HepG2 (cell line): Measurements from ENCODE around the gene SP3. TPM values are rescaled to one million over a fixed set of nuclear protein-coding genes. Genes with fewer than 3 reads are reported as not detected.

Source experiments
- BCL6 ChIP-seq: IDR thresholded peaks from 2 replicates; pipeline ENCODE4 v1.6.1; 2016; ENCODE audit warnings: missing genetic modification reagents, missing compliant biosample characterization
- CBFB ChIP-seq: sonication (generic); formaldehyde crosslinking; IDR thresholded peaks from 2 replicates; pipeline ENCODE4 v1.4.0; 2020; ENCODE audit warnings: missing genetic modification reagents
- CC2D1A ChIP-seq: sonication (generic); formaldehyde crosslinking; IDR thresholded peaks from 2 replicates; pipeline ENCODE4 v1.8.1; 2023; ENCODE audit warnings: mild to moderate bottlenecking, missing genetic modification reagents
- DR1 ChIP-seq: sonication (generic); formaldehyde crosslinking; IDR thresholded peaks from 2 replicates; pipeline ENCODE4 v1.8.0; 2021; ENCODE audit warnings: mild to moderate bottlenecking, missing genetic modification reagents, inconsistent platforms
- ELF3 ChIP-seq: IDR thresholded peaks from 2 replicates; pipeline ENCODE4 v1.6.1; 2016; ENCODE audit warnings: missing genetic modification reagents, missing compliant biosample characterization
- FOXA3 ChIP-seq: IDR thresholded peaks from 2 replicates; pipeline ENCODE4 v1.6.1; 2016; ENCODE audit warnings: missing genetic modification reagents, missing compliant biosample characterization
- GRHL1 ChIP-seq: sonication (generic); formaldehyde crosslinking; conservative IDR thresholded peaks from 2 replicates; pipeline ENCODE4 v1.8.0; 2022; ENCODE audit warnings: missing genetic modification reagents
- ISL2 ChIP-seq: sonication (generic); formaldehyde crosslinking; IDR thresholded peaks from 2 replicates; pipeline ENCODE4 v1.5.0; 2020; ENCODE audit warnings: missing genetic modification reagents
- NFAT5 ChIP-seq: sonication (generic); formaldehyde crosslinking; IDR thresholded peaks from 2 replicates; pipeline ENCODE4 v1.4.0; 2020; ENCODE audit warnings: missing genetic modification reagents
- PAF1 ChIP-seq: IDR thresholded peaks from 2 replicates; pipeline ENCODE4 v1.6.1; 2016; ENCODE audit warnings: missing genetic modification reagents, missing compliant biosample characterization
- PHF21A ChIP-seq: sonication (generic); formaldehyde crosslinking; IDR thresholded peaks from 2 replicates; pipeline ENCODE4 v1.5.0; 2020; ENCODE audit warnings: mild to moderate bottlenecking, missing genetic modification reagents
- ZFP36L2 ChIP-seq: sonication (generic); formaldehyde crosslinking; IDR thresholded peaks from 2 replicates; pipeline ENCODE4 v1.4.0; 2020; ENCODE audit warnings: missing genetic modification reagents
- ZNF232 ChIP-seq: sonication (generic); formaldehyde crosslinking; IDR thresholded peaks from 2 replicates; pipeline ENCODE4 v1.4.0; 2020; ENCODE audit warnings: missing genetic modification reagents, borderline replicate concordance
- ZNF292 ChIP-seq: sonication (generic); formaldehyde crosslinking; IDR thresholded peaks from 2 replicates; pipeline ENCODE4 v1.8.1; 2022; ENCODE audit warnings: mild to moderate bottlenecking, low read depth, missing genetic modification reagents, borderline replicate concordance
- ZNF317 ChIP-seq: sonication (generic); formaldehyde crosslinking; IDR thresholded peaks from 2 replicates; pipeline ENCODE4 v1.5.0; 2020; ENCODE audit warnings: mild to moderate bottlenecking, missing genetic modification reagents
- ZNF549 ChIP-seq: sonication (generic); formaldehyde crosslinking; IDR thresholded peaks from 2 replicates; pipeline ENCODE4 v1.5.0; 2020; ENCODE audit warnings: missing genetic modification reagents
- ZNF737 ChIP-seq: sonication (generic); formaldehyde crosslinking; IDR thresholded peaks from 2 replicates; pipeline ENCODE4 v1.5.0; 2020; ENCODE audit warnings: missing genetic modification reagents, mild to moderate bottlenecking, borderline replicate concordance
- ZNF776 ChIP-seq: sonication (generic); formaldehyde crosslinking; IDR thresholded peaks from 2 replicates; pipeline ENCODE4 v1.4.0; 2020; ENCODE audit warnings: mild to moderate bottlenecking, missing genetic modification reagents
- polyA plus RNA-seq, 8 experiments: library from polyadenylated mRNA; depleted of rRNA in 3 of 8; stranded (reverse) in 7 of 8; unstranded in 1 of 8; fragments of >200 nt; fragmentation: Illumina TruSeq in 4 of 8; extraction: Trizol in 4 of 8; gene quantifications; 2 replicates each; pipeline versions ENCODE4 v1.2.1 to v1.2.3, GENCODE V29; 2011 to 2016; ENCODE audit warnings: low read depth in 4 of 8, missing spikeins in 1 of 8, mixed read lengths in 1 of 8; ENCODE audit not compliant: insufficient read depth in 1 of 8
- total RNA-seq, 5 experiments: library from RNA; depleted of rRNA; stranded (reverse); fragments of >200 nt; fragmentation: Illumina TruSeq; extraction: Trizol; gene quantifications; 2 replicates each; pipeline ENCODE4 v1.2.3, GENCODE V29; 2016; ENCODE audit warnings: low read depth in 1 of 5

SP3 gene
- total and polyA plus RNA-seq, 2 of the 13 experiments (the other 11 are each of a cell fraction or from before 2014, with no cell fraction given): 57.3 to 132 TPM

GRCh38 chr2:173966274-173967098 lies 1.3 kb upstream of the SP3 start (continued):
- no peak for TF ChIP-seq GRHL1 (CRISPR knock-in tag)
- no peak; the same call in 1 of the 2 replicates for TF ChIP-seq PHF21A (CRISPR knock-in tag)
- no peak for TF ChIP-seq ZNF232
- peak; percentile 94 for TF ChIP-seq CBFB
- peak; percentile 49; the same call in 1 of the 2 replicates for TF ChIP-seq ZNF292
- TF ChIP-seq ISL2: peak; percentile 88
- peak; percentile 70 for TF ChIP-seq FOXA3 (CRISPR knock-in tag)
- no peak for TF ChIP-seq ZNF737
- TF ChIP-seq ZNF776: no peak
- 0 out of 2 replicates have a peak, but pooled peaks have one; percentile 22 for TF ChIP-seq ZNF317 (CRISPR knock-in tag)
- no peak for TF ChIP-seq ZNF549
- TF ChIP-seq ELF3 (CRISPR knock-in tag): peak; percentile 100
- TF ChIP-seq NFAT5 (CRISPR knock-in tag): no peak
- TF ChIP-seq DR1 (CRISPR knock-in tag): peak; percentile 36; the same call in 1 of the 2 replicates
- no peak for TF ChIP-seq CC2D1A (CRISPR knock-in tag)
- TF ChIP-seq ZFP36L2 (CRISPR knock-in tag): no peak
- peak; percentile 83 for TF ChIP-seq BCL6 (CRISPR knock-in tag)
- TF ChIP-seq PAF1: 0 out of 2 replicates have a peak, but pooled peaks have one; percentile 52
